GM12873 (cell line): ENCODE measurements around the gene ZNF816.

ENCODE experiments used
- TF ChIP-seq, protein P1 (sequence below): IDR thresholded peaks from 2 replicates; pipeline ENCODE4 v1.5.1; 2012; ENCODE audit warnings: low read depth, mild to moderate bottlenecking, moderate library complexity, low read length, control low read depth; ENCODE audit not compliant: insufficient read depth; ENCODE audit errors: missing control alignments

ZNF816 gene

DNA sequence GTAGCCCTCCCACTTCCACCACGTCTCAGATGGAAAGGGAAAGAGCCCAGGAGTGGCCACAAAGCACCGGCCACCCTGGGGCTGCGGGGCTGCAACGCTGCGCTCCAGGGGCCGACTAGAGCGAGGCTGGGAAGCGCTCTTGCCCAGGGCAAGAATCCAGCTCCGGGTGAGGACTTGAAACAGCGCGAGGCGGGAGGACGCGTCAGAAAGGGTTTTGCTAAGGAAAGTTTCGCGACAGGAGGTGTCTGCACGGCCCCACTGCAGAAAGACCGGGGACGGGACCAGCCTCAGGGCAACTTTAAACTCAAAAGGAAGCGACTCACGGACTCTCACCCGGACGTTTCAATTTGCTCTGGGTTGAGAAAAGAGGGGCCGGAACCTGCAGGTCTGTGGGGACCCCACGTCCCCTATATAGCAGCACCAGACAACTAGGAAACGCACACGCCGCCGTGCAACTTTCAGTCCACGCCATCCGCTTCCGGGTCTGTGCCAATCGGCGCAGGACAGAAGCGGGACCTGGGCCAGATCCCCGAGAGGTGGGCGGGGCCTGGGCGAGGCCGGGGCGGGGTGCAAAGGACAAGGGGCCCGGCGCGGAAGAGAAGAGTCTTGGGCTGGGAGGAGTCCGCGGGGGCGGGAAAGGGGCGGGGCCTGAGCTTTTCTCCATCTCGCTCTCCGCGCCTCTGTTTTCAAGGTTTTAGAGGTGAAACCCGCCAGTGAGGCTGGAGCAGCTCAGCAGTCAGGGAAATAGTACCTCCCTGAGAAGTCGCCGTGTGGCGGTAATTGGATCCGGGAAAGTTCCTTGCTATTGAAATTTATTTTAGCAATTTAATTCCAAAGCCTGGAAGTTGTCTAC, at the start of gene ZNF816:
Gene ZNF816, minus strand, starts transcription at position 488 of the 853 bp plus-strand sequence. CDS start 6,792 bp downstream, outside the sequence.
- TF ChIP-seq, protein P1, sequence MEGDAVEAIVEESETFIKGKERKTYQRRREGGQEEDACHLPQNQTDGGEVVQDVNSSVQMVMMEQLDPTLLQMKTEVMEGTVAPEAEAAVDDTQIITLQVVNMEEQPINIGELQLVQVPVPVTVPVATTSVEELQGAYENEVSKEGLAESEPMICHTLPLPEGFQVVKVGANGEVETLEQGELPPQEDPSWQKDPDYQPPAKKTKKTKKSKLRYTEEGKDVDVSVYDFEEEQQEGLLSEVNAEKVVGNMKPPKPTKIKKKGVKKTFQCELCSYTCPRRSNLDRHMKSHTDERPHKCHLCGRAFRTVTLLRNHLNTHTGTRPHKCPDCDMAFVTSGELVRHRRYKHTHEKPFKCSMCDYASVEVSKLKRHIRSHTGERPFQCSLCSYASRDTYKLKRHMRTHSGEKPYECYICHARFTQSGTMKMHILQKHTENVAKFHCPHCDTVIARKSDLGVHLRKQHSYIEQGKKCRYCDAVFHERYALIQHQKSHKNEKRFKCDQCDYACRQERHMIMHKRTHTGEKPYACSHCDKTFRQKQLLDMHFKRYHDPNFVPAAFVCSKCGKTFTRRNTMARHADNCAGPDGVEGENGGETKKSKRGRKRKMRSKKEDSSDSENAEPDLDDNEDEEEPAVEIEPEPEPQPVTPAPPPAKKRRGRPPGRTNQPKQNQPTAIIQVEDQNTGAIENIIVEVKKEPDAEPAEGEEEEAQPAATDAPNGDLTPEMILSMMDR: no peak

DNA sequence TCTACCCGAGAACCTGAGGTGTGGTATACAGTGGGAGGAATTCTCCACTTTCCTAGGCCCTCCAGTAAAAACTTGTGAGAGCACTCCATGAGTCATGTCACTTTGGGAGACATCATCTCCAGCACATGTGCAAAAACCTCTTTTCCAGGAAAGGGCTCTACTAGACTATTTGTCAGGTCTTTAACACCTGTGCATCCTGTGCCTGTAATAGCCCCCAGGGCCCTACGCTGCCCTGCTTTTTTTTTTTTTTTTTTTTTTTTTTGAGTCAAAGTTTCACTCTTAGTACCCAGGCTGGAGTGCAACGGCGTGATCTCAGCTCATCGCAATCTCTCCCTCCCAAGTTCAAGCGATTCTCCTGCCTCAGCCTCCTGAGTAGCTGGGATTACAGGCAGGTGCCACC, 49.3 kb upstream of the ZNF816 start:
- TF ChIP-seq, protein P1: no peak

DNA sequence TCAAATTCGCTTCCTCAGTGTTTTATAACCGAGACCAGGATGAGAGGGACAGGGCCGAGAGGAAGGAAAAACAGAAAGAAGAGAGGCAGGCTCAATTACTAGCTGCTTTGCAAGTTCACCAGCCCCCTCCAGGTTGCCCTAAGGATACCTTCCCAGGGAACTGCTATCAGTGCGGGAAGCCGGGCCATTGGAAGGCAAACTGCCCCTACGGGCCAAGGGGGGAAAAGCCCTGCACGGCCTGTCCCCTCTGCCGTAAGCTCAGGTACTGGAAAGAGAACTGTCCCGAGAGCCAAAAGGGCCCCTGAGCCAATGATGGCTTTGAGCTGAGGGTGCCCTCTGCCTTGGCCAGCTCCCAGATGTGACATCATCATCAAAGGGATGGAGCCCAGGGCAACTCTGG, 47.8 kb upstream of the ZNF816 start:
- TF ChIP-seq, protein P1: no peak

DNA sequence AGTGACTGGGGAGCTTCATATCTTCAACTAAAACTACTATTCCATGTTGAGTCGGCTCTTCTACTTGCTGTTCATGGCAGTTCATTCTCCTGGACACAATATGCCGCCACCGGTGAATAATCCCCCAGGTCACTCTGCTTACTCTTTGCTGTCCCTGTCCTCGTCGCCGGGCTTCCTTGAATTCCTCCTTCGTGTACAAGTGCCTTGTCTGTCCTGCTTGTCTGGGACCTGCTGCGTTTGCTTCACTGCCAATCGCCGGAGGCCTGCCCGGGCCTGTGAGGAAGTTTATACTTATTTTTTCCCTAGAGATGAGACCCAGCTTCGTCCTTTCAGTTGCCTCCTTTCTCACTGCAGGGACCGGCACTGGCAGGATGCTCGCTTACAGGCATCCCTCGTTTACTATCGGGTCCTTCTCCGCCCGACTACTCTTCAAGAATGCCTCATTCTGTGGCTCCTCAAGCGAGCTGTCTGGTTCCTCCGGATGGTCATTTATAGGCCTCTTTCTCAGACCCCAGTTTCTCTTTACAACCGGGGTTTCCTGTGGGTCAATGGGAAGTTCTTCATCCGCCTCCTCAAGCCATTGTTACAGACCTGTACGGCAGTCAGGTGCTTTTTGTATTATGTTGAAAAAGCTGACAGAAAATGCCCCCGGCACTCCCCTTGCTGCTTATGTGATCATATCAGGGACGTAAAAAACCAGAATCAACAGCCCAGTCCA, 45.5 kb upstream of the ZNF816 start:
- TF ChIP-seq, protein P1: no peak

DNA sequence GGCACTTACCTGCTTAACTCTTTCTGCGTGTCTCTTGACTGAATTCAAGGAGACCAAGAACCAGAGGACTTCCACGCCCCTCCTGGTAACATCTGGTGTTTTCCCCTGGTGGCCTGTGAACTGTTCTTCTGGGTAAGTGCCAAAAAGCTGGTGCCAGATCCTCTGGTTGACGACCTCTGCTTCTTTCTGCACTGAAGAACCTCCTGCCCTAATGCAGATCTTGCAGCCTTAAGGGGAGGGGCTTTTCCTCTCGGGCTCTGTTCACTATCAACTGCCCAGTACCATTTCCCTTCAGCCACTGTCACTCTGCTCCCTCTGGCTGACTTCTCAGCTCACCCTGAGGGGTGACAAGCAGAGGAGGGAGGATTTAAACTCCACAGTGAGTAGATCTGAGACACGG, 44.9 kb upstream of the ZNF816 start:
- TF ChIP-seq, protein P1: no peak

DNA sequence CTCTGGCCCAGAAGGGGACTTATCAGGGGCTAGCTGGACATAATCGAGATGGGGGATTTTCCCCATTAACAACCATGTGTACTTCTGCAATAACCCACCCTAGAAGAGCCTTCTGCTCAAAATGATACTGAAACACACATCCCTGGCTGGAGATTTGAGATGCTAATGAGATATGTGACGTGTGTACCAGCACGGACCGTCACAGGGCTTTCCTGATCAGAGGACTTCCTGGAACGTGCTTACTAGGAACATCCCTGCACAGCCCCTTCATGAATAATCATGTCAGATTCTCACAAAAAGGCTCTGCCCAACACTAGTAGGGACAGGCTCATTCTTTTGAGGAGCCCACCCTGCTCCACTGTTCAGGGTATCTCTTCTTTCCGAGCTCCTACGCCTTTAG, 44.5 kb upstream of the ZNF816 start:
- TF ChIP-seq, protein P1: no peak

DNA sequence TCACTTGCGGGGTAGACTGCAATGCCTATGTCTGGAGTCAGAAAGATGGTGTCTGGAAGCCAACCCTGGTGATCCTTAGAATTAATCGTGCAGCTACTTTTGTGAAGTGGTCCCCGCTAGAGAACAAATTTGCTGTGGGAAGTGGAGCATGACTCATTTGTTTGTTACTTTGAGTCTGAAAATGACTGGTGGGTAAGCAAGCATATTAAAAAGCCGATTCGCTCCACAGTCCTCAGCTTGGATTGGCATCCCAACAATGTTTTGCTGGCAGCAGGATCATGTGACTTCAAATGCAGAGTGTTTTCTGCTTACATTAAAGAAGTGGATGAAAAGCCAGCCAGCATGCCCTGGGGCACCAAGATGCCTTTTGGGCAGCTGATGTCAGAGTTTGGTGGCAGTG, 41.6 kb upstream of the ZNF816 start:
- TF ChIP-seq, protein P1: no peak
